GM21526 (cell line): Measurements from ENCODE around the gene SUMF2.
"Not testable (repeated sequence)": the region's sequence is repeated elsewhere in the genome, so short reads cannot be mapped to it uniquely, and the experiment has no call there.

Source experiments
- ATAC-seq: cut with Tn5 transposase; IDR thresholded peaks from one replicate; pipeline ENCODE4 v1.9.1; 2021; ENCODE audit warnings: moderate library complexity; ENCODE audit not compliant: unreplicated experiment, low FRiP score

Gene SUMF2

GRCh38 chr7:56053993-56054392 is 10.1 kb upstream of the SUMF2 start:
- ATAC-seq: no peak

- ATAC-seq: no peak
These were observed 1.7 kb upstream of the SUMF2 start for GRCh38 chr7:56062382-56062781.

DNA sequence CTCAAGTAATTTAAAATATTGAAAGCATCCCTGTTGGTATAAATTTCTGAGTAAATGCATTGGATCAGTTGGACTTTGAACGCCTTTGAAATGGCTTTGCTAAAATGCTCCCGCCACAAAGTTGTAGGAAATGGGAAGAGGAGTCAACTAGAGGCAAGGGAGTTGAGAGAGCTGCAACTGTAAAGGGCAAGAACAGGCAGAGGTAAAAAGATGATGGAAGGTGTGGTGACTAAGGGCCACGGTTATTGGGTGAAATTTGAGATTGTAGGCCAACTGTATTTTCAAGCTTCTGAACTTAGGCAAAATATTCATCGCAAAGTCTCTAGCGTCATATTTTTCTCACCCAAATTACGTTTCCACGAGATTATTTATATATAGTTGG is 595 bp upstream of the SUMF2 start:
- no peak for ATAC-seq

- ATAC-seq: not testable (repeated sequence)
These were observed 2.3 kb downstream of the SUMF2 start for GRCh38 chr7:56066376-56066775.

- ATAC-seq: peak; percentile 90
These were observed 10.3 kb downstream of the SUMF2 start for GRCh38 chr7:56074371-56074791.

- no peak for ATAC-seq
These were observed 13.6 kb downstream of the SUMF2 start for GRCh38 chr7:56077681-56078080.

- no peak for ATAC-seq
These were observed 14.1 kb downstream of the SUMF2 start for GRCh38 chr7:56078196-56078595.

DNA sequence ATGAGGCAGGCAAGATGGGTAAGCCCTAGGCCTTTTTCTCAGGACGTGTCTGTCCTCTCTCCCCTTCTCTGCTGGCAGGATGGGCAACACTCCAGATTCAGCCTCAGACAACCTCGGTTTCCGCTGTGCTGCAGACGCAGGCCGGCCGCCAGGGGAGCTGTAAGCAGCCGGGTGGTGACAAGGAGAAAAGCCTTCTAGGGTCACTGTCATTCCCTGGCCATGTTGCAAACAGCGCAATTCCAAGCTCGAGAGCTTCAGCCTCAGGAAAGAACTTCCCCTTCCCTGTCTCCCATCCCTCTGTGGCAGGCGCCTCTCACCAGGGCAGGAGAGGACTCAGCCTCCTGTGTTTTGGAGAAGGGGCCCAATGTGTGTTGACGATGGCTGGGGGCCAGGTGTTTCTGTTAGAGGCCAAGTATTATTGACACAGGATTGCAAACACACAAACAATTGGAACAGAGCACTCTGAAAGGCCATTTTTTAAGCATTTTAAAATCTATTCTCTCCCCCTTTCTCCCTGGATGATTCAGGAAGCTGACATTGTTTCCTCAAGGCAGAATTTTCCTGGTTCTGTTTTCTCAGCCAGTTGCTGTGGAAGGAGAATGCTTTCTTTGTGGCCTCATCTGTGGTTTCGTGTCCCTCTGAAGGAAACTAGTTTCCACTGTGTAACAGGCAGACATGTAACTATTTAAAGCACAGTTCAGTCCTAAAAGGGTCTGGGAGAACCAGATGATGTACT is 15.5 kb downstream of the SUMF2 start:
- no peak for ATAC-seq

- ATAC-seq: not testable (repeated sequence)
These were observed 16.8 kb downstream of the SUMF2 start for GRCh38 chr7:56080726-56081435.

GRCh38 chr7:56081626-56082340 is 17.7 kb downstream of the SUMF2 start:
- ATAC-seq: no peak

- ATAC-seq: no peak
These were observed 19.2 kb downstream of the SUMF2 start for GRCh38 chr7:56083150-56083785.

DNA sequence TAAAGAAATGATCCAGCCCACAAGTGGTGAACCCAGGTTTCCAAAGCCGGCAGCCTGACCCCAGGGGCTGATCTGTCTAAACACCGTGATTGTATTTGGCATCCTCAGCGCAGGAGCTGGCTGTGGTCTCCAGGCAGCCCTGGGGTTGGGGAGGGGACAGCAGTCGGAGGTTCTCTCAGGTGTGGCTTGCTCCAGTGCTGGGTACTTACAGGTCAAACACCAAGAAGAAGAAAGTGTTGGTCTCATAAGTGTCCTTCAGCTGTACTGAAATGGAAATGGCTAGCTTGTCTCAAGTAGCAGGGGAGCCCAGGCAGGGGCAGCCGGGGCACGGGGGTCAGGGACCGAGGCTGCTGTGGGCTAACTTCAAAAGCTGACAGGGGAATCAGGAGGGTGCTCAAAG is 22.7 kb downstream of the SUMF2 start:
- no peak for ATAC-seq

- ATAC-seq: no peak
These were observed 23.4 kb downstream of the SUMF2 start for GRCh38 chr7:56087445-56087844.

- ATAC-seq: no peak
These were observed 27.5 kb downstream of the SUMF2 start for GRCh38 chr7:56091591-56091990.

GRCh38 chr7:56092388-56092787 is 28.3 kb downstream of the SUMF2 start:
- not testable (repeated sequence) for ATAC-seq

- no peak for ATAC-seq
These were observed 28.9 kb downstream of the SUMF2 start, which contains the start of gene PHKG1 for GRCh38 chr7:56092789-56093531. TSS of gene PHKG1 (minus strand) at chr7:56092952. CDS start at chr7:56088941, 4,011 bp downstream.

DNA sequence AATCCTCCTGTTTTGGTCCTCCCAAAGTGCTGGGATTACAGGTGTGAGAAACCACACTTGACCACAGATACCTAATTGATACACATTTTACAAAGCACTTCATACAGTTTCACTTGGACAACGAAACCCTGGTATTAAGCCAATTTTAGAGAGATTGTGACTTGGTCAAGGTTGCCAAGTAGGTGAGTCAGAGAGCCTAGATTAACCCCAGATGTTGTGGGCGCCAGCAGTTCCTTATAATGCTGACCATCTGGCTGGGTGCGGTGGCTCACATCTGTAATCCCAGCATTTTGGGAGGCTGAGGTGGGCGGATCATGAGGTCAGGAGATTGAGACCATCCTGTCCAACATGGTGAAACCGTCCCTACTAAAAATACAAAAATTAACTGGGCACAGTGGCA is 33.6 kb downstream of the SUMF2 start:
- ATAC-seq: no peak

- ATAC-seq: not testable (repeated sequence)
These were observed 34.3 kb downstream of the SUMF2 start for GRCh38 chr7:56098187-56099008.

DNA sequence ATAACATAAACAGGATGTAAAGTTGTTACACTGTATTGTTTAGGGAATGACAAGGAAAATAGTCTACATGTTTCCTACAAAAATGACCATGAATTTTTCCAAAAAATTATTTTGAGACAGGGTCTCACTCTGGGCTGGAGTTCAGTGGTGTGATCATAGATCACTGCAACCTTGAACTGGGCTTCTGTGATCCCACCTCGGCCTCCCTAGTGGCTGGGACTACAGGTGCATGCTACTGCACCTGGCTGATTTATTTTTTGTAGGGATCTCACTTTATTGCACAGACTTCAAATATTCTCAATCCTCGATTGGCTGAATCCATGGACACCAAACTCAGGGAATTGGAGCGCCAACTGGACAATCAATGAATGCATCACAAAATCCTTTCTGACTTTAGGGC is 35.6 kb downstream of the SUMF2 start:
- no peak for ATAC-seq
